Suppressor macrophage treated with lipopolysaccharide for 4 hours (primary cell): ENCODE measurements around the gene TUBB1.
"Not testable (repeated sequence)": the region's sequence is repeated elsewhere in the genome, so short reads cannot be mapped to it uniquely, and the experiment has no call there.

Source experiments
- DNase-seq: peaks from one replicate; pipeline ENCODE4 v3.0.0-alpha.2; 2020

The TUBB1 gene

GRCh38 chr20:59019217-59019616, at the start of gene TUBB1:
TUBB1 (plus strand) TSS chr20:59019429; CDS start chr20:59019523, 94 bp downstream.
- DNase-seq, result no peak

GRCh38 chr20:58969439-58969838, 49.8 kb upstream of the TUBB1 start:
- no peak for DNase-seq

DNA sequence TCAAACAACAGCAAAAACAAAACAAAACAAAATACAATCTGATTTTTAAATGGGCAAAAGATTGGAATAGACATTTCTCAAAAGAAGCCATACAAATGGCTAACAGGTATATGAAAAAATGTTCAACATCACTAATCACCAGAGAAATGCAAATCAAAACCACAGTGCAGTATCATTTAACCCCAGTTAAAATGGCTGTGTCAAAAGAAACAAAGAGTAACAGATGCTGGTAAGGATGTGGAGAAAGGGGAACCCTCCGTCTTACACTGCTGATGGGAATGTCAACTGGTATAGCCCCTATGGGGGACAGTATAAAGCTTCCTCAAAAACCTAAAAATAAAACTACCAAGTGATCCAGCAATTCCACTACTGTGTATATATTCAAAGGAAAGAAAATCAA, 49.1 kb upstream of the TUBB1 start:
- DNase-seq, result no peak

DNA sequence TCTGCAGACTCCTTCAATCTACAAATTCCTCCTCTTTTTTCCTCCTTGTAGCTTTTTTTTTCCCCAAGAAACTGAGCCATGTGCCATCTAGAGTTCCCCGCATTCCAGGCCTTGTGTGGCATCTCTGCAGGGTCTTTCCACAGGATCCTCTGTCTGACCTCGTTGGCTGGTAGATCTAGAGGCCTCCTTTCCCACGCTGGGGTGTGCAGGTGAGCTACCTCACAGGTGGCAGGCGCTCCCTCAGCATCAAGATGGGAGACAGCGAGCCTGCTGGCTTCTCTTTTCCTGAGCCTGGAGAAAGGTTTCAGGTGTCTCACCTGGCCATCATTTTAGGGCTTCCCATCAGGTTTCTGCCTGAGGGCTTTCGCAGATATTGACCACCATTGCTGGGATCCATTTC, 47.8 kb upstream of the TUBB1 start:
- DNase-seq, result no peak

- DNase-seq, result no peak
Observed at GRCh38 chr20:58973179-58973578, 46.0 kb upstream of the TUBB1 start.

GRCh38 chr20:58973866-58974265, 45.4 kb upstream of the TUBB1 start:
- no peak for DNase-seq

DNA sequence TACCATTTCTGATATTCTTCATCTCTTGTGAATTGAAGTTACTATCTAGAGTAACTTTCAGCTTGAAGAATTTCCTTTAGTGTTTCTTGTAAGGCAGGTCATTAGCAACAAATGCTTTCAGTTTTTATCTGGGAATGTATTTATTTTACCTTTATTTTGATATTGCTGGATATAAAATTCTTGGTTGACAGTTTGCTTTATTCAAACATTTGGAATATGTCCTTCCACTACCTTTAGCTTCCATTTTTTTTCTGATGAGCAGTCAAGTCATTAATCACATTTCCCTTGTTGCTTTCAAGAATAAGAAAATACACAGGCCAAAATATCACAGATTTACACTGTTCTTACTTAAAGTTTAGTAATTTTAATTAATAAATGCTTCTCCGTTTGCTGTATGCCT, 43.9 kb upstream of the TUBB1 start:
- no peak for DNase-seq

GRCh38 chr20:58976061-58976730, 43.0 kb upstream of the TUBB1 start:
- DNase-seq, result peak; percentile 30

GRCh38 chr20:58978351-58979190, 40.7 kb upstream of the TUBB1 start:
- no peak for DNase-seq

- peak; percentile 96 for DNase-seq
Observed at GRCh38 chr20:58980711-58981627, 38.3 kb upstream of the TUBB1 start, which contains the start of gene NELFCD. NELFCD (plus strand) TSS chr20:58981256; CDS start chr20:58981310, 54 bp downstream.

DNA sequence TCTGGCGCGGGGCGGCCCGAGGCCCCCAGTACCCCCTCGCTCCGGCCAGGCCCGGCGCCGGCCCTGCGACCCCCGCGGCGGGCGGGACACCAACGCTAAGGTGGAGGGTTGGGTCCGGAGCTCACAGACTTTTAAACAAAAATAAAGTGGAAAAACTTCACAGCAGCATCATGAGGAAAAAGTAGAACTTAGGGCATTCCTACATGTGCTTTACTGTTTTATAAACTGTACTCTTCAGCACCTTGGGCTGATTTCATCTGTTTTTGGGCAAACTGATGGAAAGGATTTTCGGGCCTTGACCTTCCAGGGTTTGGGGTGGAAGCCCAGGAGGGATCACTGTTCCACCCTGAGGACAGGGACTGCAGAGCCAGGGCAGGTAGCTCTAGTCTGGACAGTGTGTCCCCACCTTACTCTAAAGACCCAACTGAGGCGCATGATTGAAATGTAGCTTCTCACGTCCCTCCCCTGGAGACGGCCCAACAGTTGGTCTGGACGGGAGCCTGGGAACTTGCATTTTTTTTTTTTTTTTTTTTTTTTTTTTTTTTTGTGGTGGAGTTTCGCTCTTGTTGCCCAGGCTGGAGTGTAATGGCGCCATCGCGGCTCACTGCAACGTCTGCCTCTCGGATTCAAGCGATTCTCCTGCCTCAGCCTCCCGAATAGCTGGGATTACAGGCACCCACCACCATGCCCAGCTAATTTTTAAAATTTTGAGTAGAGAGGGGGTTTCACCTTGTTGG, 37.4 kb upstream of the TUBB1 start:
- no peak for DNase-seq

DNA sequence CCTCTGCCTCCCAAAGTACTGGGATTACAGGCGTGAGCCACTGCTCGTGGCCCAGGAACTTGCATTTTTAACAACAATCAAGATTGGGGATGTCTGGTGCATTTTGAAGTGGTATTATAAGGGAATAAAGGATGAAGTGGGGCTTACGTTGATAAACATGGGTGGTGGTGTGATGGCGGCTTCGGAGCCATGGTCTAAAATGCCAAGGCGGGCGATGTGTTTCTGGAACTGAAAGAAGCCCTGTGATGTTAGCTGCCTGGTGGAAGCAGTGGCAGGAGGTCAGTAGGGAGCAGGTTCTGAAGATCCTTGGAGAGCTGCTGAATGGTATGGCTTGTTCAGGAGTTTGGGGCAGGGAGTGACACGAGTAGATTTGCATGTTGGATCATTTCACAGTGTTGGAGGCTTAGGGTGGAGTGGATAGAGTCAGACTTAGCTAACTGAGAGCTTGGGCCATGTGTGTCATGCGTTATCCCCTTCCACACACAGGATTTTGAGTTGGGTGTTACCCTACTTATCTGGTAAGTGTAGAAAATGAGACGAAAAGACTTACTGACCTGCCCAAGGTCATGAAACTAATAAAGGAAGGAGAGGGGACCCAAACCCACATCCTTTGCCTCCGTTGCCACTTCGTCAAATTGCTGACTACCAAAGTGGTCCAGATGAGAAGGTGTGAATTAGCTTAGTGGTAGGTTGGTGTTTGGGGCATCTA, 36.7 kb upstream of the TUBB1 start:
- DNase-seq, result no peak

DNA sequence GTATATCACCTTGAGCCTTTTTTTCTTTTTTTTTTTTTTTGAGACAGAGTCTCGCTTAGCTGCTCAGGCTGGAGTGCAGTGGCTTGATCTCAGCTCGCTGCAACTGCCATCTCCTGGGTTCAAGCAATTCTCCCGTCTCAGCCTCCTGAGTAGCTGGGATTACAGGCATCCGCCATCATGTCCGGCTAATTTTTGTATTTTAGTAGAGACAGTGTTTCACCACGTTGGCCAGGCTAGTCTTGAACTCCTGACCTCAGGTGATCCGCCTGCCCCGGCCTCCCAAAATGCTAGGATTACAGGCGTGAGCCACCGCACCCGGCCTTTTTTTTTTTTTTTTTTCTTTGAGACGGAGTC, 36.1 kb upstream of the TUBB1 start:
- DNase-seq, result not testable (repeated sequence)

GRCh38 chr20:58984691-58985090, 34.5 kb upstream of the TUBB1 start:
- no peak for DNase-seq

DNA sequence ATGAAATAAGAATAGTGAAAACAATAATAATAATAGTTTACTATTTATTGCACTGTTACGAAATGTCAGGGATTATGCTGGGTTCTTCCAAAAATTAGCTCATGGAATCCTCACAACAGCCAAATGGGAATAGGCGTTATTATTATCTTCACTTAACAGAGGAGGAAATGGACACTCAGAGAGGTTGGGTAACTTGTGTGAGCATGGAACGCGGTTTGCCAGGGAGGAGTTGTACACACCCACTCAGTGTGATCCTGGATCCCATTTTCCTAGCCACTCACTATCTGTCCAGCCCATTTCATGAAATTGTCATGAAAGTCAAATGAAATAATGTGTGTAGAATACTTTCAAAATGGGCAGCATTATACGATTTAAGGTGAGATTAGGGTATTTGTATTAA, 33.6 kb upstream of the TUBB1 start:
- no peak for DNase-seq

GRCh38 chr20:58986286-58986967, 32.8 kb upstream of the TUBB1 start:
- no peak for DNase-seq

GRCh38 chr20:58986968-58987517, 32.2 kb upstream of the TUBB1 start:
- DNase-seq, result no peak

DNA sequence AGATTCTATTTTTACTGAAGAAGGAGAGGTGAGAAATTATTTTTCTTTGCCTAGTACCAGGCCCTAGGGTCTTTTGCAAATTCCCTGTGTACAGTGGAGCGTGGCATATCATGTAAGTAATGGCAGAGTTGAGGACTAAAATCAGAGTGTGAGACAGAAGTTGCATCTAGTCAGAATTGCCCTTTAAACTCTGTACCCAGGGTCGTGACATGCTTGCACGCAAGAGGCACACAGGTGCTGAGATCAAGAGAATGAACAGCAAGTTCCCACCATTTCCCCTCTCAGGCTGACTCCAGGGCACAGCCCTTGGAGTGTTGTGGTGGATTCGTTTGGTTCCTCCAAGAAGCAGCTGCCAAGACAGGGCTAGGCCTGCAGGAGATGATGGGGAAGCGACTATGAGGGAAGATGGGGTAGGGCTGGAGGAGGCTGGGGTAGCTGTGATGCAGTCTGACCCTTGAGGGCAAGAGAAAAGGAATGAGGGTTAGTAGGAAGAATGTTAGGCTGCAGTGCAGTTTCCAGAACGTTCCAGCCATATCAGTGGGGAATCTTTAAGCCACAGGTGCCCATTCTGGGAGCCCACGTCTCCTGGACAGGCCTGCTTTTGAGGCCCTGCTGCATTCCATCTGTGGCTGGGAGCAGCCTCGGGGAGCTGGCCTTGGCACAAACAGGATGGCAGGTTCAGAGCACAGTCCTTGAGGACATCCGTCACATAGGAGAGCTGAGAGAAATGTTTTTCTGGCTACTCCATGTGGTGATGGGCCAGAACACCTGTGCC, 31.3 kb upstream of the TUBB1 start:
- no peak for DNase-seq

DNA sequence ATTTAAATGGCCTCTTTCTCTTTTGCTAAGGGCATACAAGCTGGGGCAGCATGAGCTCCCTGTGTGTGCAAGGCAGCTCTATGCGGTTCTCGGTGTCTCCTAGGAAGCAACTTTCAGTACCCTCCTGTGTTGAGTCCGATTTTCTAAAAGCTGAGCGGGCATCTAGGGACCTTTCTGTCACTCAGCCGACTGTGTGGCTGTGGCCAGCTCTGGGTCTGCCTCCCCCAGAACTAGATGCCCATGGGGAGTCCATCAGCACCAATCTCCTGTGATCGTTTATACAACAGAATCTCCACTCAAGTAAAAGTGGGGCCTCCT, 30.7 kb upstream of the TUBB1 start:
- no peak for DNase-seq

GRCh38 chr20:58989196-58989595, 30.0 kb upstream of the TUBB1 start:
- no peak for DNase-seq
